H1 (cell line): Measurements from ENCODE around the gene DGKH. TPM values are rescaled to one million over a fixed set of nuclear protein-coding genes. Genes with fewer than 3 reads are reported as not detected.

Experiments used
- CTCF ChIA-PET: fragments of 300-600 bp; sonication (Branson Sonifier 250); formaldehyde crosslinking; loops from one replicate; lab custom pipeline; 2021; ENCODE audit not compliant: partially characterized antibody; lab: Charles Lee
- POLR2A ChIA-PET: fragments of 300-600 bp; sonication (Branson Sonifier 250); formaldehyde crosslinking; loops from one replicate; lab custom pipeline; 2021; ENCODE audit warnings: inconsistent platforms; ENCODE audit not compliant: partially characterized antibody; lab: Charles Lee
- DNase-seq, 2 experiments: peaks; one replicate each; pipeline versions ENCODE4 v3.0.0 to v3.0.0-alpha.2; 2010 to 2022; ENCODE audit warnings: low spot score in 2 of 2, low read depth in 1 of 2, mixed read lengths in 1 of 2
- FAIRE-seq: peaks from 2 replicates; lab custom pipeline; 2011; peaks lifted over from hg19 to GRCh38; lab: Jason Lieb, UNC
- H2AFZ ChIP-seq: 2 replicates; pipeline ENCODE4 v1.8.1; 2012; ENCODE audit warnings: low read length, inconsistent platforms
- H2AK5ac ChIP-seq: 2 replicates; pipeline ENCODE4 v1.6.1; 2013; ENCODE audit warnings: low read depth, low read length
- H2BK120ac ChIP-seq: replicated peaks from 2 replicates; pipeline ENCODE3; 2013; ENCODE audit warnings: low read depth, low read length, inconsistent platforms
- H2BK12ac ChIP-seq: 2 replicates; pipeline ENCODE4 v1.6.1; 2013; ENCODE audit warnings: low read depth, low read length
- H2BK15ac ChIP-seq: 2 replicates; pipeline ENCODE4 v1.6.1; 2013; ENCODE audit warnings: low read length
- H2BK20ac ChIP-seq: 2 replicates; pipeline ENCODE4 v1.6.1; 2013; ENCODE audit warnings: low read length
- H2BK5ac ChIP-seq: 2 replicates; pipeline ENCODE4 v1.6.1; 2013; ENCODE audit warnings: low read depth, low read length
- H3K14ac ChIP-seq: 2 replicates; pipeline ENCODE4 v1.6.1; 2013; ENCODE audit warnings: inconsistent platforms; ENCODE audit not compliant: insufficient read length
- H3K18ac ChIP-seq: 2 replicates; pipeline ENCODE4 v1.6.1; 2013; ENCODE audit warnings: low read length; ENCODE audit errors: extremely low read depth
- H3K23ac ChIP-seq: 2 replicates; pipeline ENCODE4 v1.6.1; 2013; ENCODE audit warnings: inconsistent platforms; ENCODE audit not compliant: insufficient read length
- H3K23me2 ChIP-seq: 2 replicates; pipeline ENCODE4 v1.6.1; 2013; ENCODE audit warnings: low read depth, low read length
- H3K27ac ChIP-seq: 2 replicates; pipeline ENCODE4 v1.6.1; 2011; ENCODE audit warnings: low read depth, low read length, inconsistent platforms
- H3K27me3 ChIP-seq, 4 experiments: replicated peaks in 1 of 4; 1 replicate in 1 of 4; 2 replicates in 3 of 4; pipeline versions ENCODE4 v1.6.1 to v1.8.1; 2011 to 2013; ENCODE audit warnings: low read length in 3 of 4, mild to moderate bottlenecking in 3 of 4, inconsistent platforms in 2 of 4, mixed read lengths in 2 of 4, moderate library complexity in 1 of 4; ENCODE audit not compliant: control insufficient read depth in 3 of 4, insufficient read depth in 3 of 4; ENCODE audit errors: extremely low read depth in 1 of 4
- H3K36me3 ChIP-seq, 4 experiments: 2 replicates each; pipeline versions ENCODE4 v1.6.1 to v1.8.1; 2011 to 2013; ENCODE audit warnings: mild to moderate bottlenecking in 4 of 4, low read length in 3 of 4, moderate library complexity in 2 of 4, control low read depth in 1 of 4, inconsistent platforms in 1 of 4; ENCODE audit not compliant: insufficient read depth in 4 of 4, control insufficient read depth in 2 of 4
- H3K4ac ChIP-seq: replicated peaks from 2 replicates; pipeline ENCODE3; 2013; ENCODE audit warnings: low read length, low read depth, mixed read lengths, inconsistent platforms; ENCODE audit not compliant: insufficient read length
- H3K4me1 ChIP-seq, 4 experiments: replicated peaks in 1 of 4; 1 replicate in 1 of 4; 2 replicates in 3 of 4; pipeline versions ENCODE4 v1.6.1 to v1.8.1; 2011 to 2013; ENCODE audit warnings: low read length in 3 of 4, inconsistent platforms in 2 of 4, mixed read lengths in 1 of 4; ENCODE audit not compliant: insufficient read depth in 4 of 4, control insufficient read depth in 3 of 4
- H3K4me2 ChIP-seq, 2 experiments: 2 replicates each; pipeline versions ENCODE4 v1.6.1 to v1.8.1; 2011 to 2013; ENCODE audit warnings: low read depth in 2 of 2, low read length in 2 of 2, control low read depth in 1 of 2, inconsistent platforms in 1 of 2, mild to moderate bottlenecking in 1 of 2; ENCODE audit not compliant: insufficient read depth in 1 of 2
- H3K4me3 ChIP-seq, 4 experiments: fragments of 200-600, 300-600 bp in 1 of 4; sonication (generic), shearing (Covaris generic), sonication (Bioruptor Twin) in 1 of 4; 2 replicates each; pipeline versions ENCODE4 v1.5.1 to v1.8.1; 2011 to 2016; ENCODE audit warnings: low read length in 4 of 4, low read depth in 3 of 4, control low read depth in 2 of 4, inconsistent platforms in 2 of 4, mild to moderate bottlenecking in 2 of 4, mixed read lengths in 1 of 4, moderate library complexity in 1 of 4; ENCODE audit not compliant: insufficient read depth in 2 of 4; ENCODE audit errors: extremely low read depth in 1 of 4
- H3K56ac ChIP-seq: replicated peaks from 2 replicates; pipeline ENCODE3; 2013; ENCODE audit warnings: low read depth, mild to moderate bottlenecking, mixed read lengths, low read length, inconsistent platforms; ENCODE audit not compliant: insufficient read length
- H3K79me1 ChIP-seq: 2 replicates; pipeline ENCODE4 v1.6.1; 2013; ENCODE audit warnings: low read depth, low read length, control low read depth
- H3K79me2 ChIP-seq, 2 experiments: 2 replicates each; pipeline versions ENCODE4 v1.6.1 to v1.8.1; 2012 to 2013; ENCODE audit warnings: low read length in 2 of 2, mild to moderate bottlenecking in 2 of 2, inconsistent platforms in 1 of 2; ENCODE audit not compliant: insufficient read depth in 2 of 2, control insufficient read depth in 1 of 2
- H3K9ac ChIP-seq, 4 experiments: replicated peaks in 1 of 4; 1 replicate in 1 of 4; 2 replicates in 3 of 4; pipeline versions ENCODE4 v1.6.1 to v1.8.1; 2011 to 2013; ENCODE audit warnings: low read depth in 3 of 4, low read length in 3 of 4, control low read depth in 2 of 4, mild to moderate bottlenecking in 2 of 4, moderate library complexity in 2 of 4, inconsistent platforms in 1 of 4; ENCODE audit errors: extremely low read depth in 1 of 4
- H3K9me3 ChIP-seq, 2 experiments: 2 replicates each; pipeline versions ENCODE4 v1.6.1 to v1.8.1; 2012 to 2013; ENCODE audit warnings: mild to moderate bottlenecking in 2 of 2, moderate library complexity in 2 of 2, control low read depth in 1 of 2, inconsistent platforms in 1 of 2, low read depth in 1 of 2, low read length in 1 of 2, mixed read lengths in 1 of 2; ENCODE audit not compliant: insufficient read depth in 2 of 2
- H4K20me1 ChIP-seq, 2 experiments: replicated peaks in 1 of 2; 2 replicates each; pipeline versions ENCODE3 to v1.8.1; 2011 to 2013; ENCODE audit warnings: inconsistent platforms in 2 of 2, low read length in 2 of 2, mild to moderate bottlenecking in 1 of 2; ENCODE audit not compliant: insufficient read depth in 2 of 2, control insufficient read depth in 1 of 2
- H4K5ac ChIP-seq: 2 replicates; pipeline ENCODE4 v1.6.1; 2013; ENCODE audit warnings: low read length, low read depth, mixed read lengths, inconsistent platforms; ENCODE audit not compliant: insufficient read length
- H4K8ac ChIP-seq: 2 replicates; pipeline ENCODE4 v1.8.0; 2013; ENCODE audit warnings: mild to moderate bottlenecking, moderate library complexity, low read length, inconsistent platforms; ENCODE audit not compliant: insufficient read depth; ENCODE audit errors: extremely low read depth
- H4K91ac ChIP-seq: replicated peaks from 2 replicates; pipeline ENCODE3; 2013; ENCODE audit warnings: low read length, mixed read lengths, inconsistent platforms; ENCODE audit not compliant: insufficient read length
- ATF2 ChIP-seq: IDR thresholded peaks from 2 replicates; pipeline ENCODE4 v1.6.1; 2012; ENCODE audit warnings: low read length, inconsistent platforms
- CHD1 ChIP-seq: IDR thresholded peaks from 2 replicates; pipeline ENCODE4 v1.6.1; 2012; ENCODE audit warnings: low read depth, low read length, improper control_type of control experiment
- E2F6 ChIP-seq: IDR thresholded peaks from 2 replicates; pipeline ENCODE4 v1.6.1; 2012; ENCODE audit warnings: inconsistent platforms
- FOSL1 ChIP-seq: IDR thresholded peaks from 2 replicates; pipeline ENCODE4 v1.6.1; 2011; ENCODE audit warnings: mild to moderate bottlenecking, low read depth, low read length, moderate library complexity; ENCODE audit not compliant: insufficient read depth
- GABPA ChIP-seq: IDR thresholded peaks from 2 replicates; pipeline ENCODE4 v1.6.1; 2011; ENCODE audit warnings: mild to moderate bottlenecking, low read length, moderate library complexity, borderline replicate concordance; ENCODE audit not compliant: insufficient read depth
- JUN ChIP-seq: IDR thresholded peaks from 2 replicates; pipeline ENCODE4 v1.6.1; 2011; ENCODE audit warnings: low read depth, mild to moderate bottlenecking, improper control_type of control experiment, low read length
- JUND ChIP-seq: IDR thresholded peaks from 2 replicates; pipeline ENCODE4 v1.6.1; 2011; ENCODE audit warnings: mild to moderate bottlenecking, improper control_type of control experiment, low read length
- KDM5A ChIP-seq: fragments of 200-600 bp; IDR thresholded peaks from 2 replicates; pipeline ENCODE4 v1.7.1; 2012; ENCODE audit warnings: mild to moderate bottlenecking, low read length, inconsistent platforms, mixed read lengths
- PHF8 ChIP-seq: fragments of 200-600 bp; sonication (generic); conservative IDR thresholded peaks from 2 replicates; pipeline ENCODE4 v1.7.1; 2012; ENCODE audit warnings: low read depth, mild to moderate bottlenecking, inconsistent platforms, low read length, moderate library complexity
- SAP30 ChIP-seq: fragments of 300-600 bp; sonication (generic); IDR thresholded peaks from 2 replicates; pipeline ENCODE4 v1.7.1; 2012; ENCODE audit warnings: low read length, moderate library complexity, mild to moderate bottlenecking, inconsistent platforms; ENCODE audit not compliant: insufficient read depth, insufficient replicate concordance
- SIRT6 ChIP-seq: IDR thresholded peaks from one replicate; pipeline ENCODE4 v1.7.1; 2012; ENCODE audit warnings: low read length, inconsistent platforms
- SP4 ChIP-seq: IDR thresholded peaks from 2 replicates; pipeline ENCODE4 v1.6.1; 2012; ENCODE audit warnings: low read length, inconsistent platforms
- WGBS, 2 experiments: shearing (Covaris generic) in 1 of 2; methylation state at CpG; one replicate each; pipeline versions ENCODE4 v1.1.6 to v1.1.7; 2013 to 2015; ENCODE audit warnings: low lambda C conversion rate in 2 of 2, mixed read lengths in 2 of 2, inconsistent platforms in 1 of 2, low coverage in 1 of 2, missing lambda C conversion rate in 1 of 2; ENCODE audit not compliant: insufficient replicate concordance in 2 of 2, insufficient coverage in 1 of 2, insufficient read length in 1 of 2; ENCODE audit errors: extremely low coverage in 1 of 2, missing lambda C conversion rate in 1 of 2; 5-methylcytosine and 5-hydroxymethylcytosine counted together
- polyA plus RNA-seq, 7 experiments: library from polyadenylated mRNA; depleted of rRNA in 3 of 7; stranded (reverse) in 5 of 7; unstranded in 2 of 7; fragments of >200 nt in 5 of 7; fragments of 200-250 nt in 2 of 7; gene quantifications; 1 replicate in 5 of 7; 2 replicates in 1 of 7; 4 replicates in 1 of 7; pipeline versions ENCODE4 v1.2.1 to v1.2.3, GENCODE V29; 2011 to 2013; ENCODE audit warnings: missing spikeins in 2 of 7, mixed read lengths in 2 of 7
- total RNA-seq: library from RNA; stranded (reverse); fragmentation: NEBNext Ultra II Directional; extraction: Animal tissue kit (Norgen Biotek cat#: 25700); gene quantifications from 2 replicates; pipeline ENCODE4 v1.2.1, GENCODE V29; 2021

Gene DGKH
- total and polyA plus RNA-seq, 2 of the 8 experiments (the other 6 are each of a cell fraction or from before 2014, with no cell fraction given): 2.1 to 7.9 TPM

- Histone ChIP-seq H2BK5ac (no peak overlapping the region), H3K4me3 (no peak overlapping the region), H3K4me2 (no peak overlapping the region), H2AK5ac (no peak overlapping the region), H4K20me1 (no peaks in the 10 kb centered on the region), H3K9ac (no peak overlapping the region), H3K79me2 (no peaks in the 10 kb centered on the region), H3K56ac (no peak overlapping the region), H3K27ac (no peak overlapping the region), H3K23me2 (no peaks in the 10 kb centered on the region), H3K23ac (no peak overlapping the region), H3K36me3 (no peaks in the 10 kb centered on the region), H4K91ac (no peak overlapping the region), H3K18ac (no peak overlapping the region), H4K5ac (no peak overlapping the region), H2BK15ac (no peak overlapping the region), H3K4ac (no peak overlapping the region), H2BK120ac (no peak overlapping the region), H4K8ac (no peak overlapping the region), H3K4me1 (peaks cover 0 to 3% (median 0%) of the 10 kb centered on the region in 4 experiments; a peak in 2 of 7 replicates), H3K79me1 (no peaks in the 10 kb centered on the region), H2BK20ac (no peak overlapping the region), H2AFZ (no peak overlapping the region), H2BK12ac (no peak overlapping the region), H3K9me3 (no peaks in the 10 kb centered on the region), H3K14ac (no peak overlapping the region), H3K27me3 (no peaks in the 10 kb centered on the region)
- 77% methylated on average over 3 of the region's 3 CpGs; no CpG with 5 or more reads in 1 of the 2 experiments for WGBS, 2 experiments
- POLR2A ChIA-PET: no interaction called here
- CTCF ChIA-PET: interaction anchor here (0.9 kb wide), 1 partner anchor 167 kb away, joined by 3 read pairs; no protein-coding TSS in a partner anchor
- DNase-seq (no peak), FAIRE-seq (no peak)
- no peak for TF ChIP-seq SP4
- TF ChIP-seq JUN: no peak
- no peak for TF ChIP-seq SAP30
- no peak for TF ChIP-seq FOSL1
- TF ChIP-seq JUND: no peak
- TF ChIP-seq SIRT6: no peak
- no peak for TF ChIP-seq PHF8
- no peak for TF ChIP-seq KDM5A
- no peak for TF ChIP-seq GABPA
- TF ChIP-seq ATF2: no peak
- no peak for TF ChIP-seq CHD1
- no peak for TF ChIP-seq E2F6
These were observed 25.2 kb downstream of the DGKH start for GRCh38 chr13:42073683-42074082.
